ENCODE measurements around the gene TOPAZ1.

- TF ChIP-seq POLR2A (IDR thresholded peaks at IDR 0.05) (no peak), POLR2AphosphoS5 (IDR thresholded peaks at IDR 0.05) (no peak), CTCF (IDR thresholded peaks at IDR 0.05) (no peak)
Observed at GRCh38 chr3:44228900-44229299, 12.8 kb upstream of the TOPAZ1 start.
